NT2/D1 (cell line): ENCODE measurements around the gene MLH3.

Source experiments
- SUZ12 ChIP-seq: IDR thresholded peaks from 2 replicates; pipeline ENCODE4 v1.6.1; 2011; ENCODE audit not compliant: insufficient read length, insufficient read depth; ENCODE audit errors: extremely low read depth
- YY1 ChIP-seq: IDR thresholded peaks from 2 replicates; pipeline ENCODE4 v1.6.1; 2011; ENCODE audit not compliant: insufficient read length, insufficient read depth
- ZNF274 ChIP-seq: IDR thresholded peaks from 2 replicates; pipeline ENCODE4 v1.6.1; 2011; ENCODE audit warnings: mild to moderate bottlenecking, low read depth, low read length

GRCh38 chr14:74980731-74981461 is 70.4 kb downstream of the MLH3 start:
- TF ChIP-seq YY1 (no peak), SUZ12 (no peak), ZNF274 (no peak)
